ENCODE results near the gene TIGD3. TPM values are rescaled to one million over a fixed set of nuclear protein-coding genes. Genes with fewer than 3 reads are reported as not detected.
A peak's percentile ranks its signal among the peaks of the same experiment; 100 is the strongest.

The TIGD3 gene
- total and polyA plus RNA-seq, 2 of the 13 experiments (the other 11 are each of a cell fraction or from before 2014, with no cell fraction given), result 0.49 to 4.9 TPM

GRCh38 chr11:65404638-65405339, 50.2 kb downstream of the TIGD3 start:
- TF ChIP-seq RXRA (CRISPR knock-in tag; IDR thresholded peaks at IDR 0.05), result 0 out of 2 replicates have a peak, but pooled peaks have one; percentile 12
- TF ChIP-seq RFXANK (CRISPR knock-in tag; IDR thresholded peaks at IDR 0.05), result no peak
- TF ChIP-seq ZBTB25 (CRISPR knock-in tag; IDR thresholded peaks at IDR 0.05), result no peak
- Histone ChIP-seq H3K4me2 (ENCODE audit: low read depth, low read length) (no peak overlapping the region), H3K9ac (ENCODE audit: insufficient read depth, low read depth, low read length) (no peak overlapping the region), H3K36me3 (replicated peaks in 1 of 2; ENCODE audit: control insufficient read depth in 1 of 2, insufficient read depth in 2 of 2, low read length in 2 of 2) (peaks cover 6 to 26% of the 10 kb centered on the region in 2 experiments; a peak in 4 of 5 replicates), H3K27me3 (ENCODE audit: control insufficient read depth in 1 of 2, insufficient read depth in 2 of 2, low read length in 2 of 2) (no peaks in the 10 kb centered on the region), H3K27ac (ENCODE audit: extremely low read length, insufficient read depth, low read length) (no peak overlapping the region), H3K9me3 (ENCODE audit: low read length) (no peaks in the 10 kb centered on the region), H3K4me3 (replicated peaks in 1 of 3; ENCODE audit: insufficient read depth in 1 of 3, low read depth in 2 of 3, low read length in 3 of 3) (no peak overlapping the region), H2AFZ (ENCODE audit: low read length) (no peak overlapping the region), H4K20me1 (ENCODE audit: insufficient read depth, low read length) (no peaks in the 10 kb centered on the region), H3K4me1 (ENCODE audit: insufficient read depth, low read length) (peaks cover 19% of the 10 kb centered on the region), H3K79me2 (ENCODE audit: insufficient read depth, low read length) (no peaks in the 10 kb centered on the region)
- no TSS peak for BruUV-seq (replicated peaks)
- ChIA-PET CTCF (ENCODE audit: low intra/inter-chr PET ratio, low total read pairs) (no interaction called here), POLR2A (interaction anchor here (1.2 to 7.6 kb wide), 2 partner anchors 13 to 17 kb away, joined by 3 to 98 read pairs; no protein-coding TSS in a partner anchor)
- no peak for FAIRE-seq
- in situ Hi-C loops (cut with HindIII; ENCODE audit: extremely low pct_ligation_motif_present, low pct_unique_long_range_greater_than_20kb) (no loop called here), intact Hi-C loops (cut with micrococcal nuclease; ENCODE audit: unreplicated experiment) (no loop called here)
- DNase-seq (ENCODE audit: low spot score), result no peak
- WGBS (ENCODE audit: low lambda C conversion rate), result 96% methylated on average over 11 of the region's 24 CpGs
- ATAC-seq, result no peak

Other genes with a start within 250 kb of the TIGD3 start
- 28.8 and 66.9 TPM in 2 replicates for gene TM7SF2, start 242.9 kb upstream of the TIGD3 start, total RNA-seq (2016; rRNA removed; fragmentation: Illumina TruSeq; extraction: Trizol)
- 56.0 and 75.6 TPM in 2 replicates for gene TM7SF2, start 242.9 kb upstream of the TIGD3 start, polyA plus RNA-seq (2011; rRNA removed)
- gene ZNHIT2, start 237.1 kb upstream of the TIGD3 start, total RNA-seq (2016; rRNA removed; fragmentation: Illumina TruSeq; extraction: Trizol), result 5.7 and 6.5 TPM in 2 replicates
- gene ZNHIT2, start 237.1 kb upstream of the TIGD3 start, polyA plus RNA-seq (2011; rRNA removed), result 1.1 TPM in 2 replicates
- 869 and 1,024 TPM in 2 replicates for gene FAU, start 232.6 kb upstream of the TIGD3 start, total RNA-seq (2016; rRNA removed; fragmentation: Illumina TruSeq; extraction: Trizol)
- 374 and 392 TPM in 2 replicates for gene FAU, start 232.6 kb upstream of the TIGD3 start, polyA plus RNA-seq (2011; rRNA removed)
- gene MRPL49, start 232.4 kb upstream of the TIGD3 start, total RNA-seq (2016; rRNA removed; fragmentation: Illumina TruSeq; extraction: Trizol), result 53.3 and 63.2 TPM in 2 replicates
- gene MRPL49, start 232.4 kb upstream of the TIGD3 start, polyA plus RNA-seq (2011; rRNA removed), result 39.2 and 41.4 TPM in 2 replicates
- 7.4 and 10.3 TPM in 2 replicates for gene SYVN1, start 220.2 kb upstream of the TIGD3 start, total RNA-seq (2016; rRNA removed; fragmentation: Illumina TruSeq; extraction: Trizol)
- 22.5 and 25.8 TPM in 2 replicates for gene SYVN1, start 220.2 kb upstream of the TIGD3 start, polyA plus RNA-seq (2011; rRNA removed)
- 0.15 TPM in 1 of 2 replicates, not detected in the other for gene SPDYC, start 184.5 kb upstream of the TIGD3 start, total RNA-seq (2016; rRNA removed; fragmentation: Illumina TruSeq; extraction: Trizol)
- 0.26 and 0.33 TPM in 2 replicates for gene SPDYC, start 184.5 kb upstream of the TIGD3 start, polyA plus RNA-seq (2011; rRNA removed)
- gene CAPN1, start 172.8 kb upstream of the TIGD3 start, total RNA-seq (2016; rRNA removed; fragmentation: Illumina TruSeq; extraction: Trizol), result 51.2 and 57.3 TPM in 2 replicates
- gene CAPN1, start 172.8 kb upstream of the TIGD3 start, polyA plus RNA-seq (2011; rRNA removed), result 82.6 and 92.6 TPM in 2 replicates
- gene POLA2, start 92.8 kb upstream of the TIGD3 start, total RNA-seq (2016; rRNA removed; fragmentation: Illumina TruSeq; extraction: Trizol), result 10.7 and 15.6 TPM in 2 replicates
- 9.1 and 9.7 TPM in 2 replicates for gene POLA2, start 92.8 kb upstream of the TIGD3 start, polyA plus RNA-seq (2011; rRNA removed)
- gene CDC42EP2, start 39.9 kb upstream of the TIGD3 start, total RNA-seq (2016; rRNA removed; fragmentation: Illumina TruSeq; extraction: Trizol), result 2.5 and 7.1 TPM in 2 replicates
- 2.3 and 4.2 TPM in 2 replicates for gene CDC42EP2, start 39.9 kb upstream of the TIGD3 start, polyA plus RNA-seq (2011; rRNA removed)
- 30.4 and 31.0 TPM in 2 replicates for gene DPF2, start 20.9 kb upstream of the TIGD3 start, total RNA-seq (2016; rRNA removed; fragmentation: Illumina TruSeq; extraction: Trizol)
- gene DPF2, start 20.9 kb upstream of the TIGD3 start, polyA plus RNA-seq (2011; rRNA removed), result 20.4 and 21.0 TPM in 2 replicates
- 2.1 and 3.4 TPM in 2 replicates for gene SLC25A45, start 27.9 kb downstream of the TIGD3 start, total RNA-seq (2016; rRNA removed; fragmentation: Illumina TruSeq; extraction: Trizol)
- 1.2 and 1.9 TPM in 2 replicates for gene SLC25A45, start 27.9 kb downstream of the TIGD3 start, polyA plus RNA-seq (2011; rRNA removed)
- 18.0 and 20.6 TPM in 2 replicates for gene FRMD8, start 31.9 kb downstream of the TIGD3 start, total RNA-seq (2016; rRNA removed; fragmentation: Illumina TruSeq; extraction: Trizol)
- gene FRMD8, start 31.9 kb downstream of the TIGD3 start, polyA plus RNA-seq (2011; rRNA removed), result 5.8 and 9.4 TPM in 2 replicates
- gene NEAT1, start 68.0 kb downstream of the TIGD3 start, total RNA-seq (2016; rRNA removed; fragmentation: Illumina TruSeq; extraction: Trizol), result 10.5 and 20.5 TPM in 2 replicates
- gene NEAT1, start 68.0 kb downstream of the TIGD3 start, polyA plus RNA-seq (2011; rRNA removed), result 41.2 and 41.3 TPM in 2 replicates
- gene MALAT1, start 144.3 kb downstream of the TIGD3 start, total RNA-seq (2016; rRNA removed; fragmentation: Illumina TruSeq; extraction: Trizol), result 302 and 1,237 TPM in 2 replicates
- 143 and 217 TPM in 2 replicates for gene MALAT1, start 144.3 kb downstream of the TIGD3 start, polyA plus RNA-seq (2011; rRNA removed)
- 61.7 and 65.9 TPM in 2 replicates for gene SCYL1, start 170.3 kb downstream of the TIGD3 start, total RNA-seq (2016; rRNA removed; fragmentation: Illumina TruSeq; extraction: Trizol)
- gene SCYL1, start 170.3 kb downstream of the TIGD3 start, polyA plus RNA-seq (2011; rRNA removed), result 103 and 122 TPM in 2 replicates
- 4.2 and 12.2 TPM in 2 replicates for gene LTBP3, start 203.6 kb downstream of the TIGD3 start, total RNA-seq (2016; rRNA removed; fragmentation: Illumina TruSeq; extraction: Trizol)
- gene LTBP3, start 203.6 kb downstream of the TIGD3 start, polyA plus RNA-seq (2011; rRNA removed), result 60.3 and 68.1 TPM in 2 replicates
- 34.0 and 40.0 TPM in 2 replicates for gene ZNRD2, start 215.7 kb downstream of the TIGD3 start, total RNA-seq (2016; rRNA removed; fragmentation: Illumina TruSeq; extraction: Trizol)
- 29.2 and 31.4 TPM in 2 replicates for gene ZNRD2, start 215.7 kb downstream of the TIGD3 start, polyA plus RNA-seq (2011; rRNA removed)
- gene FAM89B, start 217.8 kb downstream of the TIGD3 start, total RNA-seq (2016; rRNA removed; fragmentation: Illumina TruSeq; extraction: Trizol), result 3.6 and 5.7 TPM in 2 replicates
- 8.0 and 11.5 TPM in 2 replicates for gene FAM89B, start 217.8 kb downstream of the TIGD3 start, polyA plus RNA-seq (2011; rRNA removed)
- 5.4 and 10.6 TPM in 2 replicates for gene EHBP1L1, start 221.3 kb downstream of the TIGD3 start, total RNA-seq (2016; rRNA removed; fragmentation: Illumina TruSeq; extraction: Trizol)
- gene EHBP1L1, start 221.3 kb downstream of the TIGD3 start, polyA plus RNA-seq (2011; rRNA removed), result 8.3 and 14.4 TPM in 2 replicates
- gene KCNK7, start 241.0 kb downstream of the TIGD3 start, total RNA-seq (2016; rRNA removed; fragmentation: Illumina TruSeq; extraction: Trizol), result not detected in 2 replicates
- gene KCNK7, start 241.0 kb downstream of the TIGD3 start, polyA plus RNA-seq (2011; rRNA removed), result 0.11 and 0.14 TPM in 2 replicates